Fibroblast of skin of scalp (primary cell): ENCODE measurements around the gene LRGUK.
"Not testable (repeated sequence)": the region's sequence is repeated elsewhere in the genome, so short reads cannot be mapped to it uniquely, and the experiment has no call there.

Experiments used
- DNase-seq: peaks from one replicate; pipeline ENCODE4 v3.0.0-alpha.2; 2013

Gene LRGUK

GRCh38 chr7:134246761-134247160 is 119.6 kb downstream of the LRGUK start:
- no peak for DNase-seq

- DNase-seq: no peak
Observed at GRCh38 chr7:134248196-134248595, 121.1 kb downstream of the LRGUK start.

- no peak for DNase-seq
Observed at GRCh38 chr7:134254311-134254710, 127.2 kb downstream of the LRGUK start.

GRCh38 chr7:134255814-134256213 is 128.7 kb downstream of the LRGUK start:
- no peak for DNase-seq

GRCh38 chr7:134262322-134262721 is 135.2 kb downstream of the LRGUK start:
- no peak for DNase-seq

- DNase-seq: no peak
Observed at GRCh38 chr7:134276951-134277350, 149.8 kb downstream of the LRGUK start.

- no peak for DNase-seq
Observed at GRCh38 chr7:134278502-134279153, 151.5 kb downstream of the LRGUK start.

- no peak for DNase-seq
Observed at GRCh38 chr7:134279336-134279735, 152.2 kb downstream of the LRGUK start.

GRCh38 chr7:134279898-134280297 is 152.8 kb downstream of the LRGUK start:
- DNase-seq: no peak

GRCh38 chr7:134280508-134280907 is 153.4 kb downstream of the LRGUK start:
- no peak for DNase-seq

- DNase-seq: no peak
Observed at GRCh38 chr7:134284011-134284410, 156.9 kb downstream of the LRGUK start.

- DNase-seq: no peak
Observed at GRCh38 chr7:134284952-134285351, 157.8 kb downstream of the LRGUK start.

- no peak for DNase-seq
Observed at GRCh38 chr7:134287916-134288659, 160.9 kb downstream of the LRGUK start.

- DNase-seq: no peak
Observed at GRCh38 chr7:134289423-134289822, 162.3 kb downstream of the LRGUK start.

GRCh38 chr7:134289841-134290240 is 162.7 kb downstream of the LRGUK start:
- no peak for DNase-seq

- DNase-seq: peak; percentile 42
Observed at GRCh38 chr7:134290286-134290685, 163.1 kb downstream of the LRGUK start.

- no peak for DNase-seq
Observed at GRCh38 chr7:134293002-134293740, 166.0 kb downstream of the LRGUK start.

GRCh38 chr7:134295982-134296381 is 168.8 kb downstream of the LRGUK start:
- not testable (repeated sequence) for DNase-seq

GRCh38 chr7:134297489-134297888 is 170.3 kb downstream of the LRGUK start:
- no peak for DNase-seq

GRCh38 chr7:134298902-134299683 is 172.0 kb downstream of the LRGUK start:
- peak; percentile 8 for DNase-seq

GRCh38 chr7:134300988-134301387 is 173.8 kb downstream of the LRGUK start:
- DNase-seq: no peak

GRCh38 chr7:134301592-134301991 is 174.5 kb downstream of the LRGUK start:
- DNase-seq: no peak

GRCh38 chr7:134302120-134302519 is 175.0 kb downstream of the LRGUK start:
- no peak for DNase-seq
